HG02840 (cell line): ENCODE measurements around the gene PAGE4.

Experiments
- ATAC-seq: cut with Tn5 transposase; IDR thresholded peaks from one replicate; pipeline ENCODE4 v1.9.1; 2021; ENCODE audit warnings: mild to moderate bottlenecking, moderate library complexity, moderate number of reproducible peaks; ENCODE audit not compliant: unreplicated experiment, low FRiP score

PAGE4 gene

GRCh38 chrX:49862093-49862492 is 33.0 kb downstream of the PAGE4 start:
- no peak for ATAC-seq

GRCh38 chrX:49868739-49869138 is 39.6 kb downstream of the PAGE4 start:
- no peak for ATAC-seq

- ATAC-seq = no peak
Observed at GRCh38 chrX:49876750-49877149, 47.6 kb downstream of the PAGE4 start.

- ATAC-seq = no peak
Observed at GRCh38 chrX:49877397-49878101, 48.4 kb downstream of the PAGE4 start.

GRCh38 chrX:49878128-49878833 is 49.2 kb downstream of the PAGE4 start:
- ATAC-seq = no peak

GRCh38 chrX:49878834-49879655 is 49.9 kb downstream of the PAGE4 start, which contains the start of gene USP27X:
USP27X (plus strand) TSS chrX:49879484; CDS start chrX:49880308, 824 bp downstream.
- ATAC-seq = peak; percentile 91

GRCh38 chrX:49879656-49880277 is 50.7 kb downstream of the PAGE4 start:
- peak; percentile 4 for ATAC-seq

- no peak for ATAC-seq
Observed at GRCh38 chrX:49880668-49881067, 51.6 kb downstream of the PAGE4 start.
